GM12878 (cell line): ENCODE measurements around the gene PTGR2. TPM values are rescaled to one million over a fixed set of nuclear protein-coding genes. Genes with fewer than 3 reads are reported as not detected.

Source experiments
- ATAC-seq: fragments of 200-7000 bp; cut with Tn5 transposase; 3 replicates; pipeline ENCODE4 v1.9.1; 2020; ENCODE audit warnings: mild to moderate bottlenecking, moderate library complexity
- BruUV-seq: library from RNA; stranded (reverse); fragments of 400-500 nt; replicated peaks from 2 replicates; lab custom pipeline; 2021; lab: Mats Ljungman, UMichigan
- CTCF ChIA-PET: fragments of 300-600 bp; sonication (Branson Sonifier 250); formaldehyde crosslinking; extraction: SDS; loops from one replicate; lab custom pipeline; 2021; ENCODE audit warnings: inconsistent platforms; lab: Yijun Ruan, JAX
- POLR2A ChIA-PET: fragments of 350-600 bp; formaldehyde crosslinking; extraction: SDS; loops from one replicate; lab custom pipeline; 2021; ENCODE audit warnings: inconsistent platforms; lab: Charles Lee
- RAD21 ChIA-PET: fragments of 300-600 bp; sonication (Branson Sonifier 250); formaldehyde crosslinking; loops from one replicate; lab custom pipeline; 2023; ENCODE audit warnings: antibody characterized with exemption; ENCODE audit not compliant: unreplicated experiment; lab: Charles Lee
- SMC1A ChIA-PET: fragments of 300-600 bp; sonication (Branson Sonifier 250); formaldehyde crosslinking; loops from one replicate; lab custom pipeline; 2023; ENCODE audit not compliant: unreplicated experiment, uncharacterized antibody; lab: Charles Lee
- DNase-seq: peaks from one replicate; pipeline ENCODE4 v3.0.0-alpha.2; 2011; ENCODE audit warnings: low read depth, low spot score
- FAIRE-seq: peaks from 3 replicates; lab custom pipeline; 2011; peaks lifted over from hg19 to GRCh38; lab: Jason Lieb, UNC
- H2AFZ ChIP-seq: 2 replicates; pipeline ENCODE4 v1.6.0; 2011; ENCODE audit warnings: low read depth, low read length, control low read depth; ENCODE audit not compliant: control insufficient read depth
- H3K27ac ChIP-seq: 2 replicates; pipeline ENCODE4 v1.5.1; 2011; ENCODE audit warnings: control low read depth; ENCODE audit not compliant: control insufficient read depth, insufficient read depth
- H3K27me3 ChIP-seq, 2 experiments: replicated peaks in 1 of 2; 2 replicates each; pipeline versions ENCODE4 v1.6.0 to v1.6.1; 2011; ENCODE audit warnings: low read length in 1 of 2; ENCODE audit not compliant: control insufficient read depth in 2 of 2, insufficient read depth in 2 of 2
- H3K36me3 ChIP-seq, 2 experiments: 2 replicates each; pipeline ENCODE4 v1.5.1; 2011; ENCODE audit warnings: low read length in 1 of 2; ENCODE audit not compliant: control insufficient read depth in 2 of 2, insufficient read depth in 2 of 2
- H3K4me1 ChIP-seq: 2 replicates; pipeline ENCODE4 v1.6.1; 2011; ENCODE audit warnings: mild to moderate bottlenecking, low read length, moderate library complexity, mixed read lengths; ENCODE audit not compliant: control insufficient read depth, insufficient read depth
- H3K4me2 ChIP-seq: 2 replicates; pipeline ENCODE4 v1.6.0; 2011; ENCODE audit warnings: control low read depth; ENCODE audit not compliant: control insufficient read depth, insufficient read depth
- H3K4me3 ChIP-seq: fragments of 200-600 bp; sonication (generic); 2 replicates; pipeline ENCODE4 v1.5.1; 2016
- H3K79me2 ChIP-seq: 2 replicates; pipeline ENCODE4 v1.6.0; 2011; ENCODE audit warnings: low read length; ENCODE audit not compliant: control insufficient read depth, insufficient read depth
- H3K9ac ChIP-seq: 2 replicates; pipeline ENCODE4 v1.8.0; 2011; ENCODE audit warnings: low read length, control low read depth, mixed read lengths; ENCODE audit not compliant: control insufficient read depth, insufficient read depth
- H3K9me3 ChIP-seq: replicated peaks from 3 replicates; pipeline ENCODE4 v1.5.1; 2011; ENCODE audit warnings: mild to moderate bottlenecking, low read length; ENCODE audit not compliant: control insufficient read depth, insufficient read depth
- H4K20me1 ChIP-seq: 2 replicates; pipeline ENCODE4 v1.6.0; 2011; ENCODE audit not compliant: control insufficient read depth, insufficient read depth
- CREB1 ChIP-seq: IDR thresholded peaks from 2 replicates; pipeline ENCODE4 v1.6.1; 2012; ENCODE audit warnings: low read depth, mild to moderate bottlenecking, inconsistent platforms
- CREM ChIP-seq: IDR thresholded peaks from 2 replicates; pipeline ENCODE4 v1.6.1; 2014; ENCODE audit warnings: antibody characterized with exemption, low read depth
- HDAC2 ChIP-seq: fragments of 200-600 bp; sonication (generic); IDR thresholded peaks from 2 replicates; pipeline ENCODE4 v1.6.1; 2017
- IRF4 ChIP-seq: IDR thresholded peaks from 2 replicates; pipeline ENCODE4 v1.6.1; 2011; ENCODE audit warnings: low read depth, low read length
- MXI1 ChIP-seq: fragments of 150-350 bp; IDR thresholded peaks from 2 replicates; pipeline ENCODE4 v1.6.1; 2011; ENCODE audit warnings: low read depth, mild to moderate bottlenecking, inconsistent platforms, low read length, improper control_type of control experiment
- NR2F1 ChIP-seq: fragments of 450-650 bp; conservative IDR thresholded peaks from 2 replicates; pipeline ENCODE4 v1.6.1; 2017; ENCODE audit warnings: mild to moderate bottlenecking
- RB1 ChIP-seq: fragments of 450-650 bp; formaldehyde crosslinking; IDR thresholded peaks from 2 replicates; pipeline ENCODE4 v1.6.1; 2017; ENCODE audit warnings: mild to moderate bottlenecking, borderline replicate concordance
- WRNIP1 ChIP-seq: IDR thresholded peaks from 2 replicates; pipeline ENCODE4 v1.6.1; 2011; ENCODE audit warnings: low read depth, low read length, improper control_type of control experiment, borderline replicate concordance
- ZNF207 ChIP-seq: fragments of 450-650 bp; IDR thresholded peaks from 2 replicates; pipeline ENCODE4 v1.6.1; 2014; ENCODE audit warnings: antibody characterized with exemption, mild to moderate bottlenecking, borderline replicate concordance
- WGBS: methylation state at CpG from one replicate; pipeline ENCODE4 v1.1.6; 2016; ENCODE audit warnings: low lambda C conversion rate; ENCODE audit not compliant: insufficient replicate concordance, insufficient coverage; ENCODE audit errors: missing lambda C conversion rate; 5-methylcytosine and 5-hydroxymethylcytosine counted together
- in situ Hi-C: fragments of 300-500 bp; cut with MboI; formaldehyde crosslinking; loops from 9 replicates; pipeline ENCODE4 v1.14.3; 2018; ENCODE audit warnings: mixed read lengths
- intact Hi-C: fragments of 100-400 bp; cut with micrococcal nuclease; formaldehyde crosslinking; loops from one replicate; pipeline ENCODE4 v1.14.2; 2022; ENCODE audit not compliant: unreplicated experiment
- polyA plus RNA-seq, 11 experiments: library from polyadenylated mRNA; depleted of rRNA in 4 of 11; unstranded in 6 of 11; stranded (reverse) in 5 of 11; fragments of >200 nt; fragmentation: Nextera tagmentation in 4 of 11; fragmentation: Illumina TruSeq in 1 of 11; extraction: Ambion mirVana in 4 of 11; extraction: Trizol in 1 of 11; gene quantifications; 1 replicate in 1 of 11; 2 replicates in 10 of 11; pipeline versions ENCODE4 v1.2.1 to v1.2.3, GENCODE V29; 2011 to 2016; ENCODE audit warnings: inconsistent platforms in 2 of 11, missing spikeins in 2 of 11, low read depth in 1 of 11
- total RNA-seq, 4 experiments: library from RNA; depleted of rRNA in 3 of 4; stranded (reverse); fragments of >200 nt in 3 of 4; fragmentation: Illumina TruSeq in 1 of 4; extraction: Trizol in 1 of 4; gene quantifications; 2 replicates each; pipeline versions ENCODE4 v1.2.1 to v1.2.3, GENCODE V29; 2013 to 2021
- TF ChIP-seq, protein P1 (sequence below): IDR thresholded peaks from 2 replicates; pipeline ENCODE4 v1.6.1; 2012; ENCODE audit warnings: improper control_type of control experiment, low read depth, low read length; ENCODE audit not compliant: insufficient replicate concordance

PTGR2 gene
- total and polyA plus RNA-seq, 10 of the 15 experiments (the other 5 are each of a cell fraction or from before 2014, with no cell fraction given), result 3.3 to 12.8 (median 8.4) TPM

DNA sequence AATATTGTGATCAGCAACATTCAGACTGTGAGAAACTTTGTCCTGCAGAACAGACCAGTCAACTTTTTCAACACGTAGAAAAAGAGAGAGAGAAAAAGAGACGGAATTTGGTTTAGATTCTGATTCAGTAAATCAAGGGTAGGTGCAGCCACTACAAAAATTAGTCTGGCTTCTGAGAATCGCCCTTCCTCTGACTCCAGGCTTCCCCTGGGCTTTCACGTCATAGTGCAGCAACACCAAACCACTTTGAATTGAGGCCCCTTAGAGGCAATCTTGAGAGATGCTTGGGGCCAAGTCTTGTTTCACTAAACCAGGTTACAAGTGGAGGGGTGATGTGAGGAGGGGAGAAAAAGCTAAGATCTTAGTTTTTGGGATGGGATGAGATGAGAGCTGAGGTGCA lies 37.5 kb upstream of the PTGR2 start:
- no TSS peak for BruUV-seq
- no peak for DNase-seq
- ChIA-PET SMC1A (interaction anchor here (1.0 kb wide), 1 partner anchor 49 kb away, joined by 3 read pairs; no protein-coding TSS in a partner anchor), CTCF (interaction anchor here (1.0 to 1.3 kb wide), 2 partner anchors 11 to 26 kb away, joined by 3 to 4 read pairs; no protein-coding TSS in a partner anchor), RAD21 (interaction anchor here (1.1 kb wide), 1 partner anchor 70 kb away, joined by 3 read pairs; no protein-coding TSS in a partner anchor), POLR2A (interaction anchor here (0.6 kb wide), 2 partner anchors 72 to 82 kb away, joined by 3 to 4 read pairs; no protein-coding TSS in a partner anchor)
- in situ Hi-C loops (no loop called here), intact Hi-C loops (no loop called here)
- Histone ChIP-seq H3K36me3 (no peaks in the 10 kb centered on the region), H3K9ac (no peak overlapping the region), H3K4me1 (no peaks in the 10 kb centered on the region), H3K9me3 (no peaks in the 10 kb centered on the region), H3K27me3 (no peaks in the 10 kb centered on the region), H2AFZ (no peak overlapping the region), H3K4me3 (no peak overlapping the region), H3K4me2 (no peak overlapping the region), H3K27ac (no peak overlapping the region), H4K20me1 (no peaks in the 10 kb centered on the region), H3K79me2 (no peaks in the 10 kb centered on the region)
- 0 out of 2 replicates have a peak, but pooled peaks have one; percentile 12 for TF ChIP-seq CREB1
- no peak for TF ChIP-seq CREM
- 42% methylated on average over 4 of the region's 4 CpGs for WGBS
- ATAC-seq, result peak; percentile 76
- peak; percentile 66 for FAIRE-seq

DNA sequence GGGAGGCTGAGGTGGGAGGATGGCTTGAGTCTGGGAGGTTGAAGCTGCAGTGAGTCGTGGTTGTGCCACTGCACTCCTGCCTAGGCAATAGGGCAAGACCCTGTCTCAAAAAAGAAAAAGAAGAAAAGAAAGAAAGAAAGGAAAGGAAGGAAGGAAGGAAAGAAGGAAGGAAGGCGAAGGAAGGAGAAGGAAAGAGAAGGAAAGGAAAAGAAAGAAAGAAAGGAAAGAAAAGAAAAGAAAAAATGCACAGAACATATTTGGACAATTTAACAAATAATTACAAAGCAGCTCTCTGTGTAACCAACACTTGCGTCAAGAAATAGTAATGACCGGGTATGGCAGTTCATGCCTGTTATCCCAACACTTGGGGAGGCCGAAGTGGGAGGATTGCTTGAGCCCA lies 35.8 kb upstream of the PTGR2 start:
- in situ Hi-C loops, result no loop called here
- H2AFZ ChIP-seq, result no peak overlapping the region
- H4K20me1 ChIP-seq, result no peaks in the 10 kb centered on the region
- H3K27me3 ChIP-seq, result no peaks in the 10 kb centered on the region
- H3K27ac ChIP-seq, result no peak overlapping the region
- ATAC-seq (no peak), DNase-seq (no peak), FAIRE-seq (no peak)
- no peak overlapping the region for H3K4me3 ChIP-seq
- no peaks in the 10 kb centered on the region for H3K4me1 ChIP-seq
- no peaks in the 10 kb centered on the region for H3K36me3 ChIP-seq
- H3K79me2 ChIP-seq, result no peaks in the 10 kb centered on the region
- BruUV-seq, result no TSS peak
- SMC1A ChIA-PET, result interaction anchor here (0.6 to 1.5 kb wide), 2 partner anchors 29 to 87 kb away, joined by 3 read pairs; no protein-coding TSS in a partner anchor
- WGBS, result 52% methylated on average over 5 of the region's 5 CpGs
- no peaks in the 10 kb centered on the region for H3K9me3 ChIP-seq
- intact Hi-C loops, result no loop called here
- POLR2A ChIA-PET, result interaction anchor here (0.6 kb wide), 1 partner anchor 19 kb away, joined by 3 read pairs; no protein-coding TSS in a partner anchor
- CTCF ChIA-PET, result interaction anchor here (4.4 to 15.7 kb wide), 2 partner anchors 10 to 66 kb away, joined by 11 to 288 read pairs; a partner anchor contains a TSS
- H3K9ac ChIP-seq, result no peak overlapping the region
- no peak overlapping the region for H3K4me2 ChIP-seq
- RAD21 ChIA-PET, result no interaction called here
- TF ChIP-seq NR2F1 (no peak), MXI1 (no peak), WRNIP1 (no peak), HDAC2 (no peak), IRF4 (no peak), ZNF207 (no peak), RB1 (no peak)
- TF ChIP-seq, protein P1, sequence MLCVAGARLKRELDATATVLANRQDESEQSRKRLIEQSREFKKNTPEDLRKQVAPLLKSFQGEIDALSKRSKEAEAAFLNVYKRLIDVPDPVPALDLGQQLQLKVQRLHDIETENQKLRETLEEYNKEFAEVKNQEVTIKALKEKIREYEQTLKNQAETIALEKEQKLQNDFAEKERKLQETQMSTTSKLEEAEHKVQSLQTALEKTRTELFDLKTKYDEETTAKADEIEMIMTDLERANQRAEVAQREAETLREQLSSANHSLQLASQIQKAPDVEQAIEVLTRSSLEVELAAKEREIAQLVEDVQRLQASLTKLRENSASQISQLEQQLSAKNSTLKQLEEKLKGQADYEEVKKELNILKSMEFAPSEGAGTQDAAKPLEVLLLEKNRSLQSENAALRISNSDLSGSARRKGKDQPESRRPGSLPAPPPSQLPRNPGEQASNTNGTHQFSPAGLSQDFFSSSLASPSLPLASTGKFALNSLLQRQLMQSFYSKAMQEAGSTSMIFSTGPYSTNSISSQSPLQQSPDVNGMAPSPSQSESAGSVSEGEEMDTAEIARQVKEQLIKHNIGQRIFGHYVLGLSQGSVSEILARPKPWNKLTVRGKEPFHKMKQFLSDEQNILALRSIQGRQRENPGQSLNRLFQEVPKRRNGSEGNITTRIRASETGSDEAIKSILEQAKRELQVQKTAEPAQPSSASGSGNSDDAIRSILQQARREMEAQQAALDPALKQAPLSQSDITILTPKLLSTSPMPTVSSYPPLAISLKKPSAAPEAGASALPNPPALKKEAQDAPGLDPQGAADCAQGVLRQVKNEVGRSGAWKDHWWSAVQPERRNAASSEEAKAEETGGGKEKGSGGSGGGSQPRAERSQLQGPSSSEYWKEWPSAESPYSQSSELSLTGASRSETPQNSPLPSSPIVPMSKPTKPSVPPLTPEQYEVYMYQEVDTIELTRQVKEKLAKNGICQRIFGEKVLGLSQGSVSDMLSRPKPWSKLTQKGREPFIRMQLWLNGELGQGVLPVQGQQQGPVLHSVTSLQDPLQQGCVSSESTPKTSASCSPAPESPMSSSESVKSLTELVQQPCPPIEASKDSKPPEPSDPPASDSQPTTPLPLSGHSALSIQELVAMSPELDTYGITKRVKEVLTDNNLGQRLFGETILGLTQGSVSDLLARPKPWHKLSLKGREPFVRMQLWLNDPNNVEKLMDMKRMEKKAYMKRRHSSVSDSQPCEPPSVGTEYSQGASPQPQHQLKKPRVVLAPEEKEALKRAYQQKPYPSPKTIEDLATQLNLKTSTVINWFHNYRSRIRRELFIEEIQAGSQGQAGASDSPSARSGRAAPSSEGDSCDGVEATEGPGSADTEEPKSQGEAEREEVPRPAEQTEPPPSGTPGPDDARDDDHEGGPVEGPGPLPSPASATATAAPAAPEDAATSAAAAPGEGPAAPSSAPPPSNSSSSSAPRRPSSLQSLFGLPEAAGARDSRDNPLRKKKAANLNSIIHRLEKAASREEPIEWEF, result no peak
